GM19324 (cell line): ENCODE results near the gene ALG8.
"Not testable (repeated sequence)": the region's sequence is repeated elsewhere in the genome, so short reads cannot be mapped to it uniquely, and the experiment has no call there.

Source experiments
- ATAC-seq: cut with Tn5 transposase; IDR thresholded peaks from one replicate; pipeline ENCODE4 v1.9.1; 2021; ENCODE audit warnings: mild to moderate bottlenecking, moderate library complexity; ENCODE audit not compliant: unreplicated experiment, low FRiP score

ALG8 gene

DNA sequence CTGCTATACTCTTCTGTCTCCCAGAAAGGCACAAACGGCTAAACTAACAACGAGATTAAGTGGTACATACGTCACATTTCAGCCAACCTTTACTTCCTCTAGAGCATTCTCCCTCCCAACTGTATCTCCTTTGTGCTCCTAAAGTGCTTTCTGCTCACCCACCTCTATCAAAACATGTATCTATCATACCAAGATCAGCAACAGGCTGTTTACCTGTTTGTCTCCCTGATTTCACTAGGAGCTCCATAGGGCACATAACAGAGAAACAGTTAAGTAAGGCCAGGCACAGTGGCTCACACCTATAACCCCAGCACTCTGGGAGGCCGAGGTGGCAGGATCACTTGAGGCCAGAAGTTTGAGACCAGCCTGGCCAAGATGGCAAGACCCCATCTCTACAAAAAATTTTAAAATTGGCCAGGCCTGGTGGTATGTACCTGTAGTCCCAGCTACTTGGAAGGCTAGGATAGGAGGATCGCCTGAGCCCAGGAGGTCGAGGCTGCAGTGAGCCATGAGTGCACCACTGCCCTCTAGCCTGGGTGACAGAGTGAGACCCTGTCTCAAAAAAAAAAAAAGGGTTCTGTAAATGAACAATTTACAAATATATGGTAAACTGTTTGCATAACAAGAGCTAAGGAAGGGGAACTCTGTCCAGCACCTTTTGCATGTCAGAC is 62.6 kb downstream of the ALG8 start:
- ATAC-seq: no peak

DNA sequence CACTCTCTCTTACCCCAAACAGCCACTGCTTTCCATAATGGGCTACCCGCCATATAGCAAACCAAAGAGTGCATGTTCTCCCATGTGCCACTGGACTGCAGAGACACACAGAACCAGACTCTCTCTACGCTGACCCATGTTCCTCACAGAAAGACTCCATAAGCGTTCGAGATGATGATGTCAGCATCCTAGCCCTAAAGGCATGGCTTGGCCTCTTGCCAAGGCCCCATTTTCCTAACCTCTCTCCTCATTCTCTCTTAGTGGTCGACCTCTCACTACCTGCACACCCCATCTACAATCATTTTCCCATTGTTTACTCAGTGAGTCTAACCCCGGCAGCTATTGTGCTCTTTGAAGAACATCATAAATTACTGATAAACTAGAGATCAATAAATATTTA is 64.7 kb downstream of the ALG8 start:
- no peak for ATAC-seq

DNA sequence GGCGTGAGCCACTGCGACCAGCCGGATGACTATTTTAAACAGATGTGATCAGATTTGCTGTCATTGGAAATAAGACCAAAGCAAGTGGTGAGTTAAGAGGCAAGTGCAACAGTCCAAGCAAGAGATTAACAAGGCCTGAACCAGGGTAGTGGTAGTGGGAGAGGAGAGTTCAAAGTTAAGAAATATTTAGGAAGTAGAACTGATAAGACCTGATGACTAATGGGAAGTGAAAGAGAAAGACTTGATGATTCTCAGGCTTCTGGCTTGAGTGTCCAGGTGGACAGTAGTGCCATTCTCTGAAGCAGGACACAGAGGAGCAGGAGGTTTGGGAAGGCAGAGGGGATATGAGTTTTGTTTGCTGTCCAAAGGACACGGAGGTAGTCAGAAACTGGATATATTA is 67.0 kb downstream of the ALG8 start:
- ATAC-seq: no peak

DNA sequence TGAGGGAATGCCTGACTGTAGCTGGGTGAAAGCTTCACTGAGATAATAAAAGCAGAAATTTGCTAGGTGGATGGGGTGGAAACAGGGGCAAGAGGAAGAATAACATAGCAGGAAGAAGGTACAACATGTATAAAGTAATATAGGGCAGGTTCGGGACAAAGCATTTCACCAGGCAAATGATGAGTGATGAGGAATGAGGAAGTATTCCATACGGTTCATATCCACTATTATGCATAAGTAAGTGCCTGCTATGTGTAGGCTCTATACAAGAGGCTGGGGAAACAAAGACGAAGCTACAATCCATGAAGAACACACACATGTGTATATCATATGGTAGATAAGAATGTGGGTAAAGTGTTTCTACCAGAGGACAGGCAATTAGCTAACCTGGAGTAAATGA is 67.7 kb downstream of the ALG8 start:
- ATAC-seq: no peak

DNA sequence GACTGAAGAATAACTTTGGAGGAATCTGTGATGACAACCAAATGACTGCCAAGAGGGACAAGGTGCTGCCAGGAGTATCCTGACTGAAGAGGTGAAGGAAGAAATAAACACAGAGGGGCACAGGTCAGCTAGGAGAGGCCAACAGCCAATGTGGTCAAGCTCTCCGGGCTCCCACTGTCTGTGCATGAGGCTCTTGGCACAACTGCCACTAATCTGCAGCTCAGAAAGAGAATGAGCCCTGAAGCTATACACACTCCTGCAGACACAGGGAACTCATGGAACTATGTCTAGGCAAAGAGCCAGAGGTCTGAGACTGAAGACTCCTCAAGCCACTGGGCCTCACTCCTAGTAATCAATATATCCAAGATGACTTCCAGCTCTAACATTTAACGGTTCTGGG is 68.8 kb downstream of the ALG8 start:
- no peak for ATAC-seq

DNA sequence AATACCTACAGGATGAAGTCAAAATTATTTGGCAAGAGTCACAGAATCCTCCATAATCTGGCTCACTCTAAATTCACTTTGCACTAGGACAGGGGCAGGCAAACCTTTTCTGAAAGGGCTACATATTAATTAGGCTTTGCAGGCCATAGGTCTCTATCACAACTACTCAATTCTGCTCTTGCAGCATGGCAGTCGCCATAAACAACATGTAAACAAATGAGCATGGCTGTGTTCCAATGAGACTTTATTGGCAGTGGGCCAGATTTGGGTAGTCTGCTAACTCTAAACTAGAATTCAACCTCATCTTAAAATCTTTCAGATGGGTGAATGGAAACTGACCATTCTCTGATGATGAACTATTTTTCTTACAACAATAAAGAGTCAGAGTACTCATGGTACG is 70.0 kb downstream of the ALG8 start:
- no peak for ATAC-seq

DNA sequence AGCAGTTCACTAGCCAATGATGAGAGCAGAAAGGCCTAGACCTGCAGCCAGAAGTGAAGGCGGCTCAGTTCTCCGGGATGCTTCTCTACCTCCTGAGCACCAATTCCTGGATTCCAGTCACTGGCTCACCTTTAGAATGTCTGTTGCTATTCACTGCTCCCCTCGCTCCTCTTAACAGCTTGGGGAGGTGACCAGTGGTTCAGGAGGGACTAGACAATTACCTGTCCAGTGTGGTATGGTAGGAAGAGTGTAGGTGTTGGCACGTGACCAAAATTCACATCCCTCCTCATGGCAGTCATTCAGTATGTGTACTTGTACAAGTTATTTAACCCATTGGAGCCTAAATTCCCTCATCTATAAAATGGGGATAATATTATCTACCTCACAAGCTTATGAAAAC is 71.7 kb downstream of the ALG8 start:
- ATAC-seq: no peak

DNA sequence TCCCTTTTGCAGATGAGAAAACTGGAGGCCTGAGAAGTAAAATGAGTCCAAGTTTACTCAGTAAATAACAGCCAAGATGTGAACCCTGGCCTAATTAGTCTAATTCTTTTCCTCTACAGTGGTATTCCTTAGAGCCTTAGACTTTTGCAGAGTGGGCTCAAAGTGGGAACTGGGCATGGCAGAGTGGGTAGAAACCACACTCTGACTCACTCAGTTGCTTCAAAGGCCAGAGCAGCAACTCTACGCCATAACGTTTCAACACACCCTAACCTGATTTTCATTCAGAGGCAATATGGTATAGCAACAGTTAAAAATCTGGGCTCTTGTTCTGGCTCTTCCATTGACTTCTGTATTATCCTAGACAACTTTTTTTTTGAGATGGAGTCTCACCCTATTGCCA is 73.0 kb downstream of the ALG8 start:
- no peak for ATAC-seq

DNA sequence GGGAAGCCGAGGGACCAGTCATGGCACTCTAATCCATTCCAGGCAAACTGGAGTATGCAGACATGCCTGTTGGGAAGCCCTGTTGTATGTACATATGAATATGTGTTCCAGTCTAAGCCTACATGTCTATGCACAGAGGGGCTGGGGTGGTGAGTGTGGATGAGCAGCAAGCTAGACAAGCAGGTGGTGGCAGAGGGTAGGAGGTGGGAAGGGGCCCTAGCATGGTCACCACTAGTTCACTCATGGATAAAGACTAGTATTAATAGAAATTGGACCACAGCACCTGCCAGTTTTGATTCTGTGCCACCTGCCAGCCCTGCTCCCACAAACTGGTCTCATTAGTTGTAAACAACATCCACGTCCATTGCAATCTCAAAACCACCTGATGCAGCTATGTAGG is 74.2 kb downstream of the ALG8 start:
- no peak for ATAC-seq

DNA sequence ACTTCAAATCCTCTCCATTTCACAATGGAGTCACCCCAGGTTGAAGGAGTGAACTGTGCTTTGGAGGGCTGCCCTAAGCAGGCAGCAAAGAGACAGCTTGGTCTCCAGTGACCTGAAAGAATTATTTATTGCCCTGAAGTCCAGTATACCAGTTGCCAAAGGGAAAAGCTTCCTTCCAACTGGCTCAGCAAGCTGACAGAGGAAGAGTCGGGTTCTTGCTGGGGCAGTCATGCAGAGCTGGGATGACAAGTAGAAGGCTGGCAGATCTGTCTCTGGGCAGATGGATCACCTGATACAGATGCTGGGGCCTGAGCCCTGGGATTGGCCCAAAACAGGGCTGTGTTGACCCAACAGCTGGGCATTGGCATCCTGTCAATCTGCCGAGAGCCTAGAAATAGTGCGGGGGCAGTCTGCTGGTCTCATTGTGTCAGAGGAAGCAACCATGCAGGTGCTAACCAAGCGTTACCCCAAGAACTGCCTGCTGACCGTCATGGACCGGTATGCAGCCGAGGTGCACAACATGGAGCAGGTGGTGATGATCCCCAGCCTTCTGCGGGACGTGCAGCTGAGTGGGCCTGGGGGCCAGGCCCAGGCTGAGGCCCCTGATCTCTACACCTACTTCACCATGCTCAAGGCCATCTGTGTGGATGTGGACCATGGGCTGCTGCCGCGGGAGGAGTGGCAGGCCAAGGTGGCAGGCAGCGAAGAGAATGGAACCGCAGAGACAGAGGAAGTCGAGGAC is 75.8 kb downstream of the ALG8 start, which contains the start of gene THRSP:
THRSP (plus strand) TSS at position 422 of the 742 bp plus-strand sequence; CDS start at position 443, 21 bp downstream.
- no peak for ATAC-seq

DNA sequence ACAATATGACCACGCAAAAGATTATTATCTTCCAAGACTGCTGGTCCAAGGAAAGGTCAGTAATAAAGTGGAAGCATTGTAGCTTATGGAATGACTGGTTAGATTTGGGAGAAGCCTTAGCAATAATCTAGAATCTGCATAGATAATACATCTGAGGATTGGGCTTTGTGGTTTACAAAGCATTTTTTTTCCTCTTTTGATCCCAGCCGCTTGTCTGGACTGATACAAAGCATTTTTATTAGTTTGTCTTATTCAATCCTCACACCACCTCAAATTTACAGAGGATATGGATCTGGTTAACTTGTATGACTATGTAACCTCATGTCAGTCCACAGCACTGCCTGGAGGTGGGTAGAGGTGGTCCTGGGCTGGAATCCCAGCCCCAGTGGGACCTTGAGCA is 76.8 kb downstream of the ALG8 start:
- ATAC-seq: no peak

DNA sequence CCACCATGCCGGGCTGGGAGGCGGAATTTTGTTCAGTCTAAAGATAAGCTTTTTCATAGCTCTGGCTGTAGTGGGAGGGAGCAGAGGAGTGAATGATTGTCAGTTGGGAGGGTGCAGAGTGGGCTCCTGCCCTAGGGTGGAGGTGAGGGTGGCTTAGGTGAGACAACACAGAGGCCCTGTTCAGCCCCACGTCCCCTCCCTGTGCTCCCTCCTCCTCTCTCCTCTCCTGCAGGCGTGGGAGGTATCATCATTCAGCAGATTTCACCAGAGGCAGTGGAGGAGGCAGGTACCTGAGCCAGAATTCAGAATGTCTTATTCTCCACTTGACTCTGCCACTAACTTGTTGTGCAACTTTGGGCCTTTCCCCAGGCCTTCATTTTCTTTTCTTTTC is 77.5 kb downstream of the ALG8 start:
- ATAC-seq: no peak

DNA sequence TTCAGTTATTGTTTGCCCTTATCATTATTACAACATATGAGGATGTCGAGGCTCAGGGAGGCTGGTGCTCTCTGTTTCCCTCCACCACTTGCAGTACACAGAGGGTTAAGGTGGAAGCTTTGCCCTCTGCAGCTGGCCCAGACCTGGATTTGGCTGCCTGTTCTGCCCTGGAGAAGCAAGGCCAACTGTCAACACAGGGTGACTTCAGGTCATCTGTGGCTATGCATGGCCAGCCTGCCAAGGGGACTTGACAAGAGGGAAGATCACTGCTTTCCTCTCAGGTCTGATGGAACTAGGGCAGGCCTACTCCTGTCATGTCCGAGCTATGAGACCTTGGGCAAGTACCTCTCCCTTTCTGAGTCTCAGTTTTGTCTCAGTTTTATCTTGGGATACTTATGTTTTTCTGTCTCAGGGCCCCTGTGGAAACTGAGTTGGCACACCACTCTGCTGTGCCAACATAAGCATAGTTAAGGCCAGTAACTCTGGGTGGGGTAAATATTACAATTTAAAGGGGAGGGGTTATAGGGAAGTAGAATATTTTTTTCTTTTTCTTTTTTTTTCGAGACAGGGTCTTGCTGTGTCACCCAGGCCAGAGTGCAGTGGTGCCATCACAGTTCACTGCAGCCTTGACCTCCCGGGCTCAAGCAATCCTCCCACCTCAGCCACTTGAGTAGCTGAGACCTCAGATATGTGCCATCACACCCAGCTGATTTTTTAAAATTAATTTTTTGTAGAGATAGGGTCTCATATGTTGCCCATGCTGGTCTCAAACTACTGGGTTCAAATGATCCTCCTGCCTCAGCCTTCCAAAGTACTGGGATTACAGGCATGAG is 78.1 kb downstream of the ALG8 start:
- ATAC-seq: no peak

DNA sequence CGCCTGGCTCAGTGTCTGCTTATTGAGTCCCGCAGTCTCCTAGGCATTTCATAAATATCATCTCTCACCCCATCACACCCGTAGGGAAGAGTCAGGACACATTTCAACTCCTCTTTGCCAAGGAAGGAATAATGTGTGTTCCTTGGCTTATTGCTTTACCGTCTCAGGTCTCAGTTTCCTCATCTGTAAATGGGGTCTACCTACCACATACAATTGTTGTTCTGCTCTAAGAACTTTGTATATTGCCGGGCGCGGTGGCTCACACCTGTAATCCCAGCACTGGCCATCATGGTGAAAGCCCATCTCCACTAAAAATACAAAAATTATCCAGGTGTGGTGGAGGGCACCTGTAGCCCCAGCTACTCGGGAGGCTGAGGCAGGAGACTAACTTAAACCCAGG is 78.9 kb downstream of the ALG8 start:
- ATAC-seq: no peak

DNA sequence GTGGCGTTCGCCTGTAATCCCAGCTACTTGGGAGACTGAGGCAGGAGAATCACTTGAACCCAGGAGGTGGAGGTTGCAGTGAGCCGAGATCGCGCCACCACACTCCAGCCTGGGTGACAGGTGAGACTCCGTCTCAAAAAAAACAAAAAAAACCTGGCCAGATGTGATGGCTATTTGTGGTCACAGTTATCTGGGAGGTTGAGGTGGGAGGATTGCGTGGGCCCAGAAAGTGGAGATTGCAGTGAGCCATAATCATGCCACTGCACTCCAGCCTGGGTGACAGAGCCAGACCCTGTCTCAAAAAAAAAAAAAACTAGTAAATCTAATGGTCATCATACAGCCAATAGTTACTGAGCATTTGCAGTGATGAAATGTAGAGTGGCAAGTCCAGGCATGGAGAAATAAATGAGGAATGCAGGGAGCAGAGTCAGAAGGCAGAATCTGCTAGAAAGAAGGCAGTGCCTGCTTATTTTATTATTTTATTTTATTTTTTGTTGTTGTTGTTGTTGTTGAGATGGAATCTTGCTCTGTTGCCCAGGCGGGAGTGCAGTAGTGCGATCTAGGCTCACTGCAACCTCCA is 79.6 kb downstream of the ALG8 start:
- ATAC-seq: not testable (repeated sequence)

DNA sequence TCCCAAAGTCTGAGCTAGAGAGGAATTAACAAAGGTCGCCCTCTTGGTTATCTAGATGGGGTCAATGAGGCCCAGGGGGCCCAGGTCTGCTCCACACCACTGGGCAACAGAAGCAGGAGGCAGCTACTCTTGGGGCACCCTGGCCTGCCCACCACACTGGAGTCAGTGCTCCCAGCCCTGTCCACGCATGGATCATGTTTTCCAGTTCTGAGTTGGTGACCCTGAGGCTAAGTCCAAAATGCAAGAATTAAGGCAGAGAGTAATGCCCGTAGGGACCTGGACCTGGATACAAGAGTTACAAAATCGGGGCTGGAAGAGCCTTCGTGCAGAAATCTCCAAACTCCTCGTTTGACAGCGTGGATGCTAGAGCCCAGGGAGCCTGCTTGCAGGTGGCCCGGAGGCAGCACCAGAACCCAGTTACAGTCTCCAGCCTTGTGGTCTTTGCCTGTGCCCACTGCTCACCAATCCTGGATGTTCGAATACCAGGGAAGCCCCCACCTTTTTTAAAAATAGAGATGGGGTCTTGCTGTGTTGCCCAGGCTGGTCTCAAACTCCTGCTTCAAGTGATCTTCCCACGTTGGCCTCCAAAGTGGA is 81.9 kb downstream of the ALG8 start:
- no peak for ATAC-seq

DNA sequence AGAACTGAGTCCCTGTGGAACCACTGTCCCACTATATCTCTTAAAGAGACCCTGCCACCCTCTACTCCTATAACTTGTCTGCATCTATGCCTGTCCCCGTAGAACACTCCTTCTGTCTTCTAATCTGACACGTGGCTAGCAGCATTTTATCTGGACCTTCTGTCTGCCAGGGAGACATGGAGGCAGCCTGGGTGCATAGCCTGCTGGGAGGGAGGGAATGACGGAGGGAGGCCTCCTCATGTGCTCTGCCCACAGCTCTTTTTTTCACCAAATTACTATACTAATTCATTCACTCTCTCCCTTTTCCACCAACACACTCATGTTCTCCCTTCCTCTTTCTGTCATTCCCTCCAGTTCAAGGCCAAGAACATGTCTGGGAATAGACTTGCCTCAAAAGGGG is 83.3 kb downstream of the ALG8 start:
- no peak for ATAC-seq

DNA sequence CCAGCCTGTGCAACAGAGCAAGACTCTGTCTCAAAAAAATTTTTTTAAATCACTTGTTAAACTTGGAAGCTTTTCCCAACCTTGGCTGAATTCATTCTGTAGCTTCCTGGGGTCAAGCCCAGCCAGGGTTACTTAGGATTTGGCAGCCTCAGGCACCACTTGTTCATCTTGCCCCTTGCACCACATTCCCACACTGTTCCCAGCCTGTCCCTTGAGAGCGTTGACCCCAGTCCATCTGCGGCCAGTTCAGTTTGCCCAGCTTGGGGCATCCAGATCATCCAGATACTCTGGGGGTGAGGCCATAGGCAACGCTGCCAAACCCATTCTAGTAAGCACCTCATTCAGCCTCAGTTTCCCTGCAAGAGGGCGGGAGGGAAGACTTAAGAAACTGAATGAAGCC is 84.5 kb downstream of the ALG8 start:
- ATAC-seq: no peak

DNA sequence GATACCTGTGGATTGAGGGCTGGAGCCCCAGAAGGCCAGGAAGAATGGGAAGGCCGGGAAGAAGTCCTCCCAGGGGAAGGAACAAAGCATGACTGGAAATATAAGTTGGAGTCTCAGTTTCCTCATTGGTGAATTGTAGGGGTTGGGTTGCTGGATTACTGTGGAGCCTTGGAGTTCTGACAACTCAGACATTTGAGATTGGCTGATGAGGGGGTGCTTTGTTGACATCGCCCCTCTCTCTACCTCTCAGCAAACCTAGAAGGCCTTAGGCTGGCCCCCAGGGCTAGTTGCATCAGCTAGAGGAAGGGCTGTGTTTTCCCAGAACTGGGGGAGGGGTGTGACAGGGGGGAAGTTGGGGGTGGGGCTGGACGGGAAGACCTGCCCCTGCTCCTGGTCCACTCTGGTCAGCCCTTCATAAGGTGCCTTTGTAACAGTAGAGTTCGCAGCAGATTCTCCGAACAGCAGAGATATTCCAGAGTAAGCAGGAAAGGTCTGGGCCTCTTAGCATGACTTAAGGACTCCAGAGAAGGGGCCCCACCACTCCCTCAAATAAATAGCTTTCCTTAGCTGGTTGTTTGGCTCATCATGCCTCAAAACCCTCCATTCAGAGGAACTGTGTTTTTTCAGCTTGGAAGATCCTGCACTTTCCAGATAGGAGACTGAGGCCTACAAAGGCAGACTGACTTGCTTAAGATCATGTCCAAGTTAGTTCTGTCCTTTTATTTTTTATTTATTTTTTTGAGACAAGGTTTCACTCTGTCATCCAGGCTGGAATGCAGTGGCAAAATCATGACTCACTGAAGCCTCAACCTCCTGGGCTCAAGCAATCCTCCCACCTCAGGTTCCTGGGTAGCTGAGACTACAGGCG is 88.2 kb downstream of the ALG8 start:
- ATAC-seq: no peak
